Epithelial cell of prostate (primary cell): Measurements from ENCODE around the gene RAB24.

ENCODE experiments used
- DNase-seq: peaks from one replicate; pipeline ENCODE4 v3.0.0-alpha.2; 2011; ENCODE audit warnings: low read depth, low spot score
- H3K27ac ChIP-seq: fragments of 450-650 bp; 2 replicates; pipeline ENCODE4 v1.5.1; 2017; ENCODE audit warnings: mild to moderate bottlenecking

RAB24 gene

GRCh38 chr5:177253252-177253651 is 50.3 kb downstream of the RAB24 start:
- H3K27ac ChIP-seq = no peak overlapping the region
- no peak for DNase-seq
